DMS 273 treated with DMSO at 0.1 percent for 48 hours (cell line): ENCODE data around the gene EPN3.

ENCODE experiments used
- DNase-seq: peaks from one replicate; lab custom pipeline; 2025; lab: John Stamatoyannopoulos, UW

Gene EPN3

DNA sequence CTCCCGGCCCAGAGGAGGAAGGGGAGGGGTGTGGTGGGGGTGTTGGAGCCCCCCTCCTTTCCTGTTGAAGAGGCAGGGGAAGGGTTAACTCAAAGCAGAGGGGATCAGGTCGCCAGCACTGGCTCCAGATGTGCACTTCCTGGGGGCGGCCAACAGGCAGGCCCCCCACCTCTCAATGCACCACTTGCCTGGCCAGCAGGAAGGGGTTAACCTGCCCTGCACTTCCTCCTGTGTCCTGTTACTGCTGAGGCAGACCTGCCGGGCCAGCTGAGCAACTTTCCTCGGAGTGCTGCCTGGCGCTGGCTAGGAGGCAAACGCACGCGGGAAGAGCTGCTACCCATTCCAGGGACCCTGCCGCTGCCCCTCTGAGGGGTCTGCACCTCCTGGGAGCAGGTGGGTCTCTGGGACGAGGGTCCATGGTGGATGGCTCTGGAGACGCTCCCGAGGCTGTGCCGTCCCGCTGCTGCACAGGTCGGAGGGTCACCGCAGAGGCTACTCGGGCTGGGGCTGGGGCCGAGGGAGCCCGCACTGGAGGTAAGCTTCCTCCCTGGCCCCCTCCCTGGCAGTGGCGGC, at the start of gene EPN3:
TSS of gene EPN3 (plus strand) at position 284 of the 573 bp plus-strand sequence. CDS start 3,822 bp downstream, outside the sequence.
- DNase-seq: no peak

DNA sequence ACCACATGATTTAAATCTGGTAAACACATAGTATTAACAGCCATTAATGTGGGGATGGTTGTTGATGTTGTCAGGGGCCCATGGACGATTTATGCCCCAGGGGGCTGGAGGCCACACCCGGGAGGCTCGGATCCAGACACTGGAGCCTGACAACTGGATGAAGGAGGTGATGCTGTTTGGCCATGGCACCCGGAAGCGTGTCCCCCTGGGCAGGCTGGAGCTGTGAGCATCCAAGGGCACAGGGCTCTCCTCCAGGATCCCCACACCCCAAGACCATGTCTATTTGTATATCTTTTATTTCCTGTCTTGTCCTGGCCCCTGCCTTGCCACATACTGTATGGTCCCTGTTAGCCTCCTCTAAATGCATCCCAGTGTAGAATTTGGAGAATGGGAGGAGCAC, 49.3 kb upstream of the EPN3 start:
- DNase-seq: no peak

DNA sequence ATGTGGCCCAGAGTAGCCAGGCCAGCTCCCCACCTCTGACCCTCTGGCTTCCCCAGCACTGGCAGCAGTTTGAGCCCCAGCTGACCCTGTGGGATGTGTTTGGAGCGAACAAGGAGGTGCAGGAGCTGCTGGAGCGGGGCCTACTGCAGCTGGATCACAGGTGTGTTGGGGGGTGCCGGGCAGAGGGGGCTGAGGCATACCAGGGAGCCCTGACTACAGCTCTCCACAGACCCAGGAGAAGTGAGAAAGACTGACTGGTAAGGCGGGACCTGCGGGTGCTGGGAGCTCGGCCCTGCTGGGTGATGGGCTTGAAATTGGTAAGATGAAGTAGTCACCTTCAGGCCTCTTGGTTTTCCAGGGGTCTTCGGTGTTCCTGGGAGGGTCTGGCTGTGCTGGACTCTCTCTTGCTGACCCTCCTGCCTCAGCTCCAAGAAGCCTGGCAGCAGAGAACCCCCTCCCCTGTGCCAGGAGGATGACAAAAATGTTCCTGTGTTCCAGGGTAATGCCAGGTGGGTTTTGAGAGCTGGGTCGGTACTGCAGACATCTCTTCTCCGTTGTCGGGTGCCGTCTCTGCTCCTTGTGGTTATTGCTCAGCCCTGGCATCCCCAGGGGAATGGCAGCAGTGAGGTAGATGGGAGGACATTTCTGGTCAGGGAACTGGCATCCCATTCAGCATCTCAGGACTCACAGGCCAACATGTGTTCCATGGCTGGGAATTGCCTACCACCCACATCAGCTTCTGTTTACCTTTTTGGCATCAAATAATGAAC, 48.0 kb upstream of the EPN3 start:
- DNase-seq: no peak

DNA sequence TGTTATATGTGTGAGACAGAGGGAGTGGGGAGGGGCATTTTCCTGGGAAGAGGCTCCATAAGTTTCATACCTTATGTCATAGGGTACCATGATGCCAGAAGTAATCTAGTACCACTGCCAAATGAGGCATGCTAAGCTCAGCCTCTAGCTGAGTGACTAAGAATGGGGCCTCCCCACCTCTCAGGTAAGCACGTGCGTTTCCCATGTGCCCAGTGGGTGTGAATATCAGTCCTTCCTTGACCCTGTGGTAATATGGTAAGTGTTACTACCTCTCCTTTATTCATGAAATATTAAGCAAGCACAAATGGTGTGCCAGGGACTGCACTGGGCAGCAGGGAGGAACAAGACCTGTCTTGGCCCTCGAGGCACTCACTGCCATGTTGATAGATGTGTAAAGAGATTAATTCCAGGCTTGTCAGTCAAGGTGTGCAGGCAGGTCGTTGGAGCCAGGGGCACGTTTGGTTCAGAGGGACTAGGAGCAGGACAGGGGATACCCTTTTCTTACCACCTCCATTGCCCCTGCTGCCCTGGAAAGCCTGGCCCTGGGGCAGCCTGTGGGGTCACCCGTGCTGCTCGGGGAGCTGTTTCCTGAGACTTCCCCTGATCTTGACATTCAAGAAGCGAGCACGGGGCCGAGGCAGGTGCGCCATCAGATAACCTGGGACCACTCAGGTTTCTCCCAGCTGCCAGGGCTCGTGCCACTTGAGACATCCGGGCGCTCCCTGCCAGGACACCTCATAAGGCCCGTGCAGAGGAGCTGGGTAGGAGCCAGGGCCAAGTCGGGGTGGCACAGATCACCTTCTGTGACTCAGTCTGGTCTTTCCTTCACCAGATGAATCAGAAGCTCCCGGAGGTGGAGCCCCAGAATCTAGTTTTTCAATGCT, 45.1 kb upstream of the EPN3 start:
- DNase-seq: no peak

DNA sequence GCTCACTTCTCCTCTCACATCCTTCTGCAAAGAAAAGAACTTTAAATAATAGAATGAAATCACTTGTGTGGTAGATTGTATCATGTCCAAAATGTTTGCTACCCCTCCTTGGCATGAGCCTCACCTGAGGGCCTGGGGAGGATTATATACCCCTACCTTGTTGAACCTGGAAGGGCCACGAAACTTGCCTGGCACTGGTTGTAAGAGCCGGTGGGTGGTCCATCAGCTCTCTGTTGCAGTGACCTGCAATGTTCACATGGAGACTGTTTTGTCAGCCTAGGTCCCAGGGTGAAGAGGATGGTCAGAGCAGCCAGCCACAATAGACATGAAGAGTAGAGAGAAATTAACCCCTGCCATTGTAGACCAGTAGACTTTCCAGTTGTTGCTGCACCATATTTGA, 43.7 kb upstream of the EPN3 start:
- no peak for DNase-seq

DNA sequence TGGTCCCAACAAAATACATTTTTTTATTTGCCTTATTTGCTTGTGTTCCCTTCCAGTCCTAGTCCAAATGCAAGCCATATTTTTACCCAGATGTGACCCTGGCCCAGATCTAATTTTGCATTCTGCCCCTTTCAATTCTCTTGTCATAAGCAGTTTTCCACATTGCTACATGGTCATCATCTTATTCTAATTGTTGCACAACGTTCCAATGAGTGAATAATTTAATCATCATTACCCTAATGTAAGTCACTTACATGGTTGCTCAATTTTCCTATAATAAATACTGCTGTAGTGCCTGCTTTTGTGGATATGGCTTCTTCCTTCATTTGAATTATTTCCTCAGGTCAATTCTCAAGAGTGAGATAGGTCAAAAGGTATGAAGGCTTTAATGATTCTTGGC, 41.0 kb upstream of the EPN3 start:
- no peak for DNase-seq

DNA sequence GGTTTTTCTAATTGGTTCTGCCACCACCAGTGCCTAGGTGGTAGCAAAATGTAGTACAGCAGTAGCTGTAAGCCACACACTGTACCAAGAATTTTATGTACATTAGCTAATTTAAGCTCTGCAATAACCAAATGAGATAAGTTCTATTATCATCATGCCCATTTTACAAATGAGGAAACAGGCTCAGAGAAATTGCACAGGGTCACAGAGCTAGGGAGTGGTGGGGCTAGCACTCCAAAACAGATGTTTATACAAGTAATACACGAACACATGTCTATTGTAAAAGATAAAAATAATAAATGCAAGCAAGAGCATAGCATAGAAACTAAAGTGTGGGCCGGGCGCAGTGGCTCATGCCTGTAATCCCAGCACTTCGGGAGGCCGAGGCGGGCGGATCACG, 40.3 kb upstream of the EPN3 start:
- no peak for DNase-seq

DNA sequence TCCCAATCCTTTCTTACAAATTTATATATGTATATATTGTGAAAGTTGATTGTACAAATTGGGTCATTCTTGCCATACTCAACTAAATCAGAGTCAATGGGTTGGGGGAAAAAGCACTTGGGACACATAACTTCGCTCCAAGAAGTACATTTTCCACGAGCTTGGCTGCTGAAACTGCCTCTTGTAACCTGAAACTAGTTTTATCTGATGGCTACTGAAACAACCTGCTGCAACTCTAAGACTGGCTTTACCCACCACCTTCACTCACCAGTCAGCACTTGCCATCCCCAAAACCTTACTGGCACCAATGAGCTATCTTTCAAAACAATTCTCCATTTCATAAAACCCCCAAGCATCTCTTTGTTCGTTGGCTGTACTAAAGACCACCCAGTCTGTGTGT, 38.8 kb upstream of the EPN3 start:
- DNase-seq: no peak

DNA sequence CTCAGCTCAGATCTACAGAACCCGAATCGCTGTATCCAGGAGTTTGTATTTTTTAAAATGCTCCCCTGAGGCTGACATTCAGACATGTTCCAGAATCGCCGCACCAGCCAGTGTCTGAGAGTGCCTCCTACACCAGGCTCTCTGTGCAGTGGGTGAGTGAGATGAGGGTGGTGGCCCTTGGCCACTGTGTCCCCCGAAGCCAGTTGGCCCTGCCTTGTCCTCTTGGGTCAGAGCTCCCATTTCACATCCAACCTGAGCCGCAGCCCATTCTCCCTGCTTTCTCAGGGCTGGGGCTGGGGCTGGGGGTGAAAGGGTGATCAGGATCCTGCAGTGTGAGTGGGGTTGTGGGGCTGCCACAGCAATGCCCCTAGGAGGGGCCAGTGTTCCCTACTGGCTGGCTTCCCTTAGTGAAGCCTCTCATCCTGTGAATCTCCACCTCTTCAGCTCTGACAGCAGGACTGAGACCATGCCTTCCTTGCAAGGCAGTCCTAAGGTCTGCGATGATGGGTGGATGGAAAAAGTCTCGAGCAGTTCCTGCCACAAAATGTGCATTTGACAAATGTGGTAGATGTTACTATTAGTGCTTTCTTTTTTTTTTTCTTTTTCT, 37.2 kb upstream of the EPN3 start:
- no peak for DNase-seq

DNA sequence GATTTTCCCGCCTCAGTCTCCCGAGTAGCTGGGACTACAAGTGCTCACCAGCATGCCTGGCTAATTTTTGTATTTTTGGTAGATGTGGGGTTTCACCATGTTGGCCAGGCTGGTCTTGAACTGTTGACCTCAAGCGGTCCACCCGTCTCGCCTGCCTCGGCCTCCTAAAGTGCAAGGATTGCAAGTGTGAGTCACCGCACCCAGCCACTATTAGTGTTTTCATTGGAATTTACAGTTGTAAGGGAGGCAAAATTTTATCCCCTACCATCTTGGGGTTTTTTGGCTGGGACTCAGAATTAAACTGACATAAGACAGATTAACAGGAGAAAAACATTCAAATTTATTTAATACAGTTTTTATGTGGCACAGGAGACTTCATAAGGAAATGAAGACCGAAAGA, 36.6 kb upstream of the EPN3 start:
- no peak for DNase-seq

DNA sequence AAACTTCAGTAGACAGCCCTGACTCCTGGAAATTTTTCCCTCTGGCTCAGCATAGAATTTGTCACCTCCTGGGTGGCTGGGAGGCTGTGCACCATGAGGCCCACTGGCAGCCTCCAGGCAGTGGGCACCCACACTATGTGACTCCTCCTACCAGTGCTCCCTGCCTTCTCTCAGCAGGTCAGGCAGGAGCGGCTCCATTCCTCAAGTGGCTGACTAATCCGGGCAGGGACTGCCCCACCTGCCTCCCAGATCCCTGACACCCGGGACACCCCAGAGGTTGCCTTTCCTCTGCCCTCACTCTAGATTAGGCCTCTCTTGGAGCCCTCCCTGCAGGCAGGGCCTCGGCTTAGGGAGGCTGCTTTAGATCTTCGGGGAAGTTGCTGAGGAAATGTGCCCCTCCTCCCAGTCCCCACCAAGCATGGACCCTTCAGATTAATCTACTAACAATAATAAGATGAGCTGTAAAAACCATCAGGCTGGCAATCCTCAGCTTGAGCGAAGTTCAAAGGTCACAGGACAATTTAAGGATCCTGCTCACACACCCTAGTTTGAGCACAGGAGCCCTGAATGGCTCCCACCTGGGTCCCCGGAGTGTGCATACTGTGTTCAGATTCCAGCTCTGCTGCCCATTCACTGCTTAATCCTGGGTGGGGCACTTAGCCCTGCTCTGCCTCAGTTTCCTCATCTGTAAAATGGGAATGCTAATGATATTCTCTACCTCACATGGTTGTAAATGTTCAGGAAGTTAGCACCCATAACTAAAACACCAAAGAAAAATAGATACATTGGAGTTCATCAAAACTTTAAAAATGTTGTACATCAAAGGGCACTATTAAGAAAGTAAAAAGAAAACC, 34.3 kb upstream of the EPN3 start:
- no peak for DNase-seq

DNA sequence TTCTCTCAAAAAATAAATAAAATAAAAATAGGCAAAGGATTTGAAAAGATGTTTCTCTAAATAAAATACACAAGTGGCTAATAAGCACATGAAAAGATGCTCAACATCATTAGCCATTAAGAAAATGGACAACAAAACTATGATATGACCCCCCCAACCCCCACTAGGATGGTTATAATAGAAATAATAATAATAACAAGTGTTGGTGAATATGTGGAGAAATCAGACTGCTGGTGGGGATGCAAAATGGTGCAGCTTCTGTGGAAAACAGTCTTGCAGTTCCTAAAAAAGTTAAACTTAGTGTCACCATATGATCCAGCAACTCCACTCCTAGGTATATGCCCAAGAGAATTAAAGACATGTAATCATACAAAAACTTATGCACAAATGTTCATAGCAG, 33.3 kb upstream of the EPN3 start:
- no peak for DNase-seq

DNA sequence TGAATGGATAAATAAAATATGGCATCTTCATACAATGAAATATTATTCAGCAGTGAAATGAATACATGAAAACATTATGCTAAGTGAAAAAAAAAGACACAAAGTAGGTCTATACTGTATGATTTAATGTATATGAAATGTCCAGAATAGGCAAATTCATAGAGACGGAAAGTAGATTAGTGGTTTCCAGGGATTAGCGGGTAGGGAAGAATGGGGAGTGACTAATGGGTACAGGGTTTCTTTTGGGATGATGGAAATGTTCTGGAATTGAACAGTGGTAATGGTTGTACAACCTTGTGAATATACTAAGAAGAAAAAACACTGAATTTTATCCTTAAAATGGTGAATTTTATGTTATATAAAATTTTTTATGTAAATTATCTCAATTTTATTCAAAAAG, 32.8 kb upstream of the EPN3 start:
- no peak for DNase-seq

DNA sequence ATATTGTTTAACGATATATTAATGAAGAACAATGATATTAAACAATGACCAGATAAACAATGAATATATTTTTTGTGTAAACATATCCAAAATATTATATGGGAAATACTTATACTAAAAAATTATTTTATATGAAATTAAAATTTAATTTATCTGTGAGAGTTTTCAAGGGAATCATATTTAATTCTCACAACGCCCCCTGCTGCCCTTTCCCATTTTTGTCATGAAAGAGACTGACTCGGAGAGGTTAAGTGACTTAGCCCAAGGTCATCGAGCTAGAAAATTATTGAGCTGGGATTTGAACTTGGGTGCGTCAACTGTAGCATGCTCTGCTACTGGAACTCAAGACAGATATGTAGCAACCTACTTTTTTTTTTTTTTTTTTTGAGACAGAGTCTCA, 31.5 kb upstream of the EPN3 start:
- no peak for DNase-seq

DNA sequence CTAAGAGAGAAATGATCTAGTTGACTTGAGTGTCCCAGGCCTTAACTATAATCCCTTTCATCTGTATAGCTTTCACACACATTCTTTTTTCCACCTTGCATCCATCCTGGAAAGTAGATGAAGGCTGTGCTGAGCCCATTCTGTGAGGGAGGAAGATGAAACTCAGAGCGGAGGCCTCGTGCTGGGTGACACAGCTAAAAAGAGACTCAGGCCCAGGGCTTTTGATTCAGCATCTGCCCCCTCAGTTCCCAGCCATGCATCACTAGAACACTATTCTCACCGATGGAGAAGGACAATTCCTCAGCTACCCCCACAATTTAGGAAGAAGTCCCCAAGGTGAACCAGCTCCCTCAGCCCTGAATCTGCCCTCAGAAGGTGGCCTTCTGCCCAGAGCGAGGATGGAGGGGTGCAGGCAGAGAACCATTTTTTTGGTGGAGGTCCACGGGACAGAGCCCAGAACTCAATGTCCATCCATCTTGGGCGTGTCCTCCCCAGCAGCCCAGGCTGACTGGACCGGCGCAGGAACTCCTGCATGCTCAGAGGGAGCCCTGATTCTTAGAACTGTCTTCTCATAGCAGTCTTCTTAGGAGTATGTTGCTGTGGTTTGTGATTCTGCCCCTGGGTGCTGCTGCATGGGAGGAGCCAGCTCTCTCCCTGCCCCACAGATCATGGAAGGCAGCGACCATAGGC, 30.1 kb upstream of the EPN3 start:
- DNase-seq: no peak

DNA sequence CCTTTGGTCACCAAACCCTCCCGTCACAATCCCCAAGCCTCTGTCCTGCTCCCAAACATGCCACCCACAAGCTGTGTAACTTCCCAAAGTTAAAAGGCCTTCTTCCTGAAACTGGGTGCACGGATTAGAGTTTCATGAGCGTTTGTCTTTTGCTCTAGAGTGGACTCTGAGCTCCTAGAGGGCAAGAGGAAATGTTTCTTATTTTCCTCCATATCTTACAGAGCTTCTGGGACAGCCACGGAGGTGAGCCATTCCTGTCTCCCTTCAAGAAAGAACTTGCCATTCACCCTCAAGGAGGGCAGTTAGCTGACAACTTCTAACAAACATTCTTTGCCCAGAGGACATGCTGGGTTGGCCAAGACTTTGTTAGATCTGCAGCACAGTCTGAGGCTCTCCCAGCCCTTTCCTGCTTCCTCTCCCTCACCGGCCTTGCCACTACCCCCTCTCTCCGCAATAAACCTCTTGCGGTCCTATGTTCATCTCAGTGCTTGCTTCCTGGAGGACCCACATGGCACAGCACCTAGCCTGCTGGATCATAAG, 26.9 kb upstream of the EPN3 start:
- no peak for DNase-seq

DNA sequence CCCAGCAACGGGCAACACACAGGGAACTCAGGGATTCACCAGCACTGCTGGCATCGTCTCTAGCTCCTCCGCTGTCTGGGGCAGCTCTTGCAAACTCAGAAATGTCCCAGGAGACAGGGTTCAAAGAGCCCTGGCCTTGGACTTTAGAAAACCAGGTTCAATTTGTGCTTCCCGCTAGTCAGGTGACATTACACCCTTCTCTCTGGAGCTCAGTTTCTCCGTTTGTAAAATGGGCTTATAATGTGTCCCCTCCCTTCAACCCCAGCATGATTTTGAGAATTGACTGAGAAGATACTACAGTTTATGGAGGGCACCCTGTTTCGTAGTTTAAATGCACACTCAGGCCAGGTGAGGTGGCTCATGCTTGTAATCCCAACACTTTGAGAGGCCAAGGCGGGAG, 26.2 kb upstream of the EPN3 start:
- no peak for DNase-seq

DNA sequence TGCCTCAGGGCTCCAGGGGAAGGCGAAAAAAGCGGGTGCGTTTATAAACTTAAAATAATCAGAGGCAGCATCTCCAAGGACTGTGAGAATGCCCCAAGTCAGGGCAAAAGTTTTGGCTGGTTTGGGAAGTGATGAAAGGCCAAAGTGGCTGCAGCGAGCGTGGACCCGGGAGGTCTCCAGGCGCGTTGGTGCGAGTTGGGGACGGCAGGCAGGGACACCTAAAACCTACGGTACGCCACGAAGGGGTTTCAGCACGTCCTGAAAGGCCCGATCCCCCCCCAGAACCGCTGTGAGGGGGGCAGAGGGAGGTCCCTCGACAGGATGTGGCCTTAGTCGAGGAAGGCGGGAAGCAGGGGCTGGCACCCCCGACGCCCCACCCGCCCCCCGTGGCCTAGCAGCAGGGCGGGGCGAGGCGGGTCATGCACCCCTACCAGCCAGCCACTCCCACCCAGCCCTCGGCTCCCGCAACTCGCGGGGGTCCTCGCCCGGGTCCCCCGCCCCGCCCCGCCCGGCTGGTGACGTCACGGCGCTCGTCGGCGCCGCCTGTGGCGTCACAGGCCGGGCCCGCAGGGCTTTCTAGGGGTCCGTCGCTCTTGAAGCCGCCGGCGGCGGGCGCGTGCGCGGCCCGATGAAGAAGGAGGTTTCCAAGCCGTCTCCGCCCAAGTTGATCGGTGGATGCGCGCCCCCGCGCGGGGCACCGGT, 24.5 kb upstream of the EPN3 start, which contains the start of gene MYCBPAP:
TSS of gene MYCBPAP (plus strand) at position 569 of the 702 bp plus-strand sequence. CDS start 236 bp downstream, outside the sequence.
- DNase-seq: no peak

DNA sequence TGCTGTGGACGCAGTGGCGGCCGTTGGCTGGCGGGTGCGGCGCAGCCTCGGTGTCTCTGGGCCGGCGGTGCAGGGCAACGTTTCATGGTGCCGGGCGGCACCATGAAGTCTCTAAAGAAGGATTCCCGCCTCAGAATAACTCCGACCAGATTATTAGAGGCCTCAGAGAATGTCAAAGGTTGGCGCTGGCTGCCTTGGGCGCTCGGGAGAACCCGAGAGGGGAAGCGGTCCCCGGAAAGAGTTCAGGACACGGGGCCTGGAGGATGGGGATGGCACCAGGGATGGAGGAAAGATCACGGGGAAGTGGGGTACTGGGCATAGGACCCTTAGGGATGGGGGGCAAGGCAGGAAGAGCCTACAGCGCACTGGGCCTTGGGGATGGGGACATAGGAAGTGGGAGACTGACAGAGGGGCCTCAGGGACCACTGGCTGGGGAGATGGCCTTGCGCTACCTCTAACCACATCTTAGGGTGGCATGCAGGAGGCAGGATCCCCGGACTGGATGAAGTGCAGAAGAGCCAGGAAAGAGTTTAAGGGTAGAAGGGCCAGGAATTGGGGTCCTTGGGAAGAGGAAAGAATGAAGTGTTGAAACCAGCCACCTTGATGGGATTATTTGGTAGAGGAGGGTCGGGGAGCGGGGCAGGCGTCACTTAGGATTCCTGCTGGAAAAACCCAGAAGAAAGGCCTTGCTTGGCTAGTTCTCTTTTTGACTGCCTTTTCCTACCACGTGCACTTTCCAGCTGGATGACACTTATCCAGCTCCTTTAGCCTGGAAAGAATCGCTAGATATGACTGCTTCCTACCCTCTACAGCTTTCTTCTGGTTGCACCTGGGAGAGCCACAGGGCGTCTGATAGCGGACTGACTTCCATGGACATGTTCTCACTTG, 23.7 kb upstream of the EPN3 start:
- no peak for DNase-seq
